Neural cell (in vitro differentiated cells): Measurements from ENCODE around the gene HS3ST5. TPM values are rescaled to one million over a fixed set of nuclear protein-coding genes. Genes with fewer than 3 reads are reported as not detected.

Experiments
- H2AFZ ChIP-seq: fragments of 200-600, 300-800 bp; sonication (generic), shearing (Covaris generic); 2 replicates; pipeline ENCODE4 v1.6.0; 2014; ENCODE audit warnings: low read depth, mild to moderate bottlenecking, antibody characterized with exemption, low read length, moderate library complexity
- H3F3A ChIP-seq: fragments of 200-600 bp; shearing (Covaris generic); 2 replicates; pipeline ENCODE4 v1.6.1; 2016; ENCODE audit warnings: mild to moderate bottlenecking, moderate library complexity, mixed read lengths, antibody characterized with exemption, low read length; ENCODE audit not compliant: insufficient read depth, poor library complexity, severe bottlenecking
- H3K27ac ChIP-seq: fragments of 200-600, 300-800 bp; sonication (generic), shearing (Covaris generic); 2 replicates; pipeline ENCODE4 v1.5.1; 2014; ENCODE audit warnings: mild to moderate bottlenecking, low read length, moderate library complexity
- H3K27me3 ChIP-seq: fragments of 300-800, 200-600 bp; sonication (generic), shearing (Covaris generic); 2 replicates; pipeline ENCODE4 v1.6.0; 2014; ENCODE audit warnings: mild to moderate bottlenecking, low read depth, low read length, moderate library complexity; ENCODE audit not compliant: insufficient read depth
- H3K36me3 ChIP-seq: fragments of 300-800, 200-600 bp; sonication (generic), shearing (Covaris generic); 2 replicates; pipeline ENCODE4 v1.5.1; 2014; ENCODE audit warnings: mild to moderate bottlenecking, antibody characterized with exemption, low read length, moderate library complexity; ENCODE audit not compliant: insufficient read depth
- H3K4me2 ChIP-seq: fragments of 300-800, 200-600 bp; sonication (generic), shearing (Covaris generic); 2 replicates; pipeline ENCODE4 v1.6.0; 2014; ENCODE audit warnings: mild to moderate bottlenecking, low read length
- H3K4me3 ChIP-seq: fragments of 300-800, 200-600 bp; sonication (generic), shearing (Covaris generic); 2 replicates; pipeline ENCODE4 v1.5.1; 2014; ENCODE audit warnings: mild to moderate bottlenecking, low read length, moderate library complexity
- H3K79me2 ChIP-seq: fragments of 200-600 bp; shearing (Covaris generic); replicated peaks from 2 replicates; pipeline ENCODE4 v1.6.0; 2014; ENCODE audit warnings: mild to moderate bottlenecking, low read length, moderate library complexity; ENCODE audit not compliant: insufficient read depth
- H3K9ac ChIP-seq: fragments of 300-800, 200-600 bp; sonication (generic), shearing (Covaris generic); 2 replicates; pipeline ENCODE4 v1.6.1; 2016; ENCODE audit warnings: mild to moderate bottlenecking, low read length, mixed read lengths
- H3K9me2 ChIP-seq: fragments of 200-600 bp; shearing (Covaris generic); 2 replicates; pipeline ENCODE4 v1.6.1; 2016; ENCODE audit warnings: mild to moderate bottlenecking, low read length, mixed read lengths; ENCODE audit not compliant: insufficient read depth
- H3K9me3 ChIP-seq: fragments of 200-600, 300-800 bp; sonication (generic), shearing (Covaris generic); 2 replicates; pipeline ENCODE4 v1.6.1; 2016; ENCODE audit warnings: mild to moderate bottlenecking, mixed run types, low read length, moderate library complexity, mixed read lengths
- H4K20me1 ChIP-seq: fragments of 200-600 bp; shearing (Covaris generic); 2 replicates; pipeline ENCODE4 v1.6.1; 2016; ENCODE audit warnings: mild to moderate bottlenecking, mixed run types; ENCODE audit not compliant: insufficient read depth
- EP300 ChIP-seq: fragments of 450-650 bp; conservative IDR thresholded peaks from 2 replicates; pipeline ENCODE4 v1.6.1; 2014; ENCODE audit warnings: antibody characterized with exemption, mild to moderate bottlenecking, moderate library complexity; ENCODE audit not compliant: poor library complexity, severe bottlenecking
- EZH2 ChIP-seq: fragments of 200-600, 300-800 bp; shearing (Covaris generic), sonication (generic); IDR thresholded peaks from 2 replicates; pipeline ENCODE4 v1.6.1; 2014; ENCODE audit warnings: antibody characterized with exemption, low read length, borderline replicate concordance, mild to moderate bottlenecking; ENCODE audit not compliant: insufficient read depth, poor library complexity, severe bottlenecking
- MXI1 ChIP-seq: fragments of 450-650 bp; conservative IDR thresholded peaks from 2 replicates; pipeline ENCODE4 v1.6.1; 2014; ENCODE audit warnings: antibody characterized with exemption, mild to moderate bottlenecking; ENCODE audit not compliant: poor library complexity, severe bottlenecking
- POLR2AphosphoS5 ChIP-seq: IDR thresholded peaks from 2 replicates; pipeline ENCODE4 v1.6.1; 2012
- RAD21 ChIP-seq: fragments of 450-650 bp; conservative IDR thresholded peaks from 2 replicates; pipeline ENCODE4 v1.6.1; 2014; ENCODE audit warnings: antibody characterized with exemption, mild to moderate bottlenecking, moderate library complexity
- SMC3 ChIP-seq: fragments of 450-650 bp; conservative IDR thresholded peaks from 2 replicates; pipeline ENCODE4 v1.6.1; 2014; ENCODE audit warnings: antibody characterized with exemption, mild to moderate bottlenecking, moderate library complexity; ENCODE audit not compliant: poor library complexity
- TAF1 ChIP-seq: IDR thresholded peaks from 2 replicates; pipeline ENCODE4 v1.6.1; 2012; ENCODE audit warnings: low read depth
- polyA plus RNA-seq: library from polyadenylated mRNA; depleted of rRNA; stranded (reverse); fragments of >200 nt; gene quantifications from 2 replicates; pipeline ENCODE4 v1.2.3, GENCODE V29; 2014
- TF ChIP-seq, protein P1 (sequence below): IDR thresholded peaks from 2 replicates; pipeline ENCODE4 v1.6.1; 2012; ENCODE audit warnings: borderline replicate concordance
- TF ChIP-seq, protein P2 (sequence below): fragments of 450-650 bp; IDR thresholded peaks from 2 replicates; pipeline ENCODE4 v1.5.1; 2014; ENCODE audit warnings: antibody characterized with exemption, mild to moderate bottlenecking, moderate library complexity; ENCODE audit not compliant: poor library complexity, severe bottlenecking

The HS3ST5 gene
- polyA plus RNA-seq, 1 donor from 2014 or later = not detected

- no peaks in the 10 kb centered on the region for H3K36me3 ChIP-seq
- TF ChIP-seq SMC3 (no peak), EZH2 (no peak), POLR2AphosphoS5 (no peak), EP300 (no peak), RAD21 (no peak), MXI1 (no peak)
- TF ChIP-seq, protein P1, sequence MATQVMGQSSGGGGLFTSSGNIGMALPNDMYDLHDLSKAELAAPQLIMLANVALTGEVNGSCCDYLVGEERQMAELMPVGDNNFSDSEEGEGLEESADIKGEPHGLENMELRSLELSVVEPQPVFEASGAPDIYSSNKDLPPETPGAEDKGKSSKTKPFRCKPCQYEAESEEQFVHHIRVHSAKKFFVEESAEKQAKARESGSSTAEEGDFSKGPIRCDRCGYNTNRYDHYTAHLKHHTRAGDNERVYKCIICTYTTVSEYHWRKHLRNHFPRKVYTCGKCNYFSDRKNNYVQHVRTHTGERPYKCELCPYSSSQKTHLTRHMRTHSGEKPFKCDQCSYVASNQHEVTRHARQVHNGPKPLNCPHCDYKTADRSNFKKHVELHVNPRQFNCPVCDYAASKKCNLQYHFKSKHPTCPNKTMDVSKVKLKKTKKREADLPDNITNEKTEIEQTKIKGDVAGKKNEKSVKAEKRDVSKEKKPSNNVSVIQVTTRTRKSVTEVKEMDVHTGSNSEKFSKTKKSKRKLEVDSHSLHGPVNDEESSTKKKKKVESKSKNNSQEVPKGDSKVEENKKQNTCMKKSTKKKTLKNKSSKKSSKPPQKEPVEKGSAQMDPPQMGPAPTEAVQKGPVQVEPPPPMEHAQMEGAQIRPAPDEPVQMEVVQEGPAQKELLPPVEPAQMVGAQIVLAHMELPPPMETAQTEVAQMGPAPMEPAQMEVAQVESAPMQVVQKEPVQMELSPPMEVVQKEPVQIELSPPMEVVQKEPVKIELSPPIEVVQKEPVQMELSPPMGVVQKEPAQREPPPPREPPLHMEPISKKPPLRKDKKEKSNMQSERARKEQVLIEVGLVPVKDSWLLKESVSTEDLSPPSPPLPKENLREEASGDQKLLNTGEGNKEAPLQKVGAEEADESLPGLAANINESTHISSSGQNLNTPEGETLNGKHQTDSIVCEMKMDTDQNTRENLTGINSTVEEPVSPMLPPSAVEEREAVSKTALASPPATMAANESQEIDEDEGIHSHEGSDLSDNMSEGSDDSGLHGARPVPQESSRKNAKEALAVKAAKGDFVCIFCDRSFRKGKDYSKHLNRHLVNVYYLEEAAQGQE = no peak
- TF ChIP-seq, protein P2, sequence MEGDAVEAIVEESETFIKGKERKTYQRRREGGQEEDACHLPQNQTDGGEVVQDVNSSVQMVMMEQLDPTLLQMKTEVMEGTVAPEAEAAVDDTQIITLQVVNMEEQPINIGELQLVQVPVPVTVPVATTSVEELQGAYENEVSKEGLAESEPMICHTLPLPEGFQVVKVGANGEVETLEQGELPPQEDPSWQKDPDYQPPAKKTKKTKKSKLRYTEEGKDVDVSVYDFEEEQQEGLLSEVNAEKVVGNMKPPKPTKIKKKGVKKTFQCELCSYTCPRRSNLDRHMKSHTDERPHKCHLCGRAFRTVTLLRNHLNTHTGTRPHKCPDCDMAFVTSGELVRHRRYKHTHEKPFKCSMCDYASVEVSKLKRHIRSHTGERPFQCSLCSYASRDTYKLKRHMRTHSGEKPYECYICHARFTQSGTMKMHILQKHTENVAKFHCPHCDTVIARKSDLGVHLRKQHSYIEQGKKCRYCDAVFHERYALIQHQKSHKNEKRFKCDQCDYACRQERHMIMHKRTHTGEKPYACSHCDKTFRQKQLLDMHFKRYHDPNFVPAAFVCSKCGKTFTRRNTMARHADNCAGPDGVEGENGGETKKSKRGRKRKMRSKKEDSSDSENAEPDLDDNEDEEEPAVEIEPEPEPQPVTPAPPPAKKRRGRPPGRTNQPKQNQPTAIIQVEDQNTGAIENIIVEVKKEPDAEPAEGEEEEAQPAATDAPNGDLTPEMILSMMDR = no peak
- no peaks in the 10 kb centered on the region for H3F3A ChIP-seq
- no peak overlapping the region for H2AFZ ChIP-seq
- no peaks in the 10 kb centered on the region for H4K20me1 ChIP-seq
- H3K27me3 ChIP-seq = no peaks in the 10 kb centered on the region
- H3K79me2 ChIP-seq = no peaks in the 10 kb centered on the region
- no peak overlapping the region for H3K4me2 ChIP-seq
- H3K4me3 ChIP-seq = no peak overlapping the region
- H3K27ac ChIP-seq = no peak overlapping the region
- no peaks in the 10 kb centered on the region for H3K9me2 ChIP-seq
- no peak overlapping the region for H3K9ac ChIP-seq
- H3K9me3 ChIP-seq = no peaks in the 10 kb centered on the region
Measured at GRCh38 chr6:114068116-114068515, 274.7 kb downstream of the HS3ST5 start.

GRCh38 chr6:114064862-114065261, 278.0 kb downstream of the HS3ST5 start:
- TF ChIP-seq EP300 = no peak
- no peak for TF ChIP-seq POLR2AphosphoS5
- TF ChIP-seq RAD21 = no peak
- TF ChIP-seq, protein P2 = no peak
- no peak for TF ChIP-seq MXI1
- TF ChIP-seq SMC3 = no peak
- no peak for TF ChIP-seq TAF1
- no peak for TF ChIP-seq EZH2
- TF ChIP-seq, protein P1 = no peak
- Histone ChIP-seq H2AFZ (no peak overlapping the region), H3K4me2 (no peak overlapping the region), H3F3A (no peaks in the 10 kb centered on the region), H3K9me3 (no peaks in the 10 kb centered on the region), H4K20me1 (no peaks in the 10 kb centered on the region), H3K36me3 (no peaks in the 10 kb centered on the region), H3K9me2 (no peaks in the 10 kb centered on the region), H3K27me3 (no peaks in the 10 kb centered on the region), H3K27ac (no peak overlapping the region), H3K79me2 (no peaks in the 10 kb centered on the region), H3K4me3 (no peak overlapping the region), H3K9ac (no peak overlapping the region)
